NCI-H1092 treated with DMSO at 0.1 percent for 48 hours (cell line): ENCODE data around the gene OPRD1.
"Not testable (repeated sequence)": the region's sequence is repeated elsewhere in the genome, so short reads cannot be mapped to it uniquely, and the experiment has no call there.

Experiments used
- DNase-seq: peaks from one replicate; lab custom pipeline; 2025; lab: John Stamatoyannopoulos, UW

Gene OPRD1

DNA sequence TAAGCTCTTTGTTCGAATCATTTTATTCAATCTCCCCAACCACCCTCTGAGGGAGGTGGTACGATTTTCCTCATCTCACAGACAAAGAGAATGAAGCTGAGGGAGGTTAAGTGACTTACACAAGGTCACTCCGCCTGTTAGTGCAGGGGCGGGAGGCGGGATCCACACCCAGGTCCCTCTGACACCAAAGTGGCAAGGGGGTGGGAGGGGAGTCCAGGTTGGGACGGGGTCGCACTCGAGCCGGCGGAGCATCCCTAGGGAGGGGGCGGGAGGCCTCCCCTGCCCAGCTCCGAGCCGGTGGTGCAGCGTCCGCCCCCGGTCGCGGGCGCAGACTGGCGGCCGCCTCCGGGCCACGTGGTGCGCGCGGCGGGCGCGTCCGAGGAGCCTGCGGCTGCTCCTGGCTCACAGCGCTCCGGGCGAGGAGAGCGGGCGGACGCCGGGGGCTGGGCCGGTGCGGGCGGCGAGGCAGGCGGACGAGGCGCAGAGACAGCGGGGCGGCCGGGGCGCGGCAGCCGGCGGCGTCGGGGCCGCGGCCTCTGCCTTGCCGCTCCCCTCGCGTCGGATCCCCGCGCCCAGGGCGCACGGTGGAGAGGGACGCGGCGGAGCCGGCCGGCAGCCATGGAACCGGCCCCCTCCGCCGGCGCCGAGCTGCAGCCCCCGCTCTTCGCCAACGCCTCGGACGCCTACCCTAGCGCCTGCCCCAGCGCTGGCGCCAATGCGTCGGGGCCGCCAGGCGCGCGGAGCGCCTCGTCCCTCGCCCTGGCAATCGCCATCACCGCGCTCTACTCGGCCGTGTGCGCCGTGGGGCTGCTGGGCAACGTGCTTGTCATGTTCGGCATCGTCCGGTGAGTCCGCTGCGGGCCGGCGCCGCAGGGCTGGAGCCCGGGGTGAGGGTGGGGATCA is at the start of gene OPRD1:
Gene OPRD1, plus strand, starts transcription at position 405 of the 903 bp plus-strand sequence. Its CDS starts 214 bp downstream, at position 619.
- peak; percentile 61 for DNase-seq

DNA sequence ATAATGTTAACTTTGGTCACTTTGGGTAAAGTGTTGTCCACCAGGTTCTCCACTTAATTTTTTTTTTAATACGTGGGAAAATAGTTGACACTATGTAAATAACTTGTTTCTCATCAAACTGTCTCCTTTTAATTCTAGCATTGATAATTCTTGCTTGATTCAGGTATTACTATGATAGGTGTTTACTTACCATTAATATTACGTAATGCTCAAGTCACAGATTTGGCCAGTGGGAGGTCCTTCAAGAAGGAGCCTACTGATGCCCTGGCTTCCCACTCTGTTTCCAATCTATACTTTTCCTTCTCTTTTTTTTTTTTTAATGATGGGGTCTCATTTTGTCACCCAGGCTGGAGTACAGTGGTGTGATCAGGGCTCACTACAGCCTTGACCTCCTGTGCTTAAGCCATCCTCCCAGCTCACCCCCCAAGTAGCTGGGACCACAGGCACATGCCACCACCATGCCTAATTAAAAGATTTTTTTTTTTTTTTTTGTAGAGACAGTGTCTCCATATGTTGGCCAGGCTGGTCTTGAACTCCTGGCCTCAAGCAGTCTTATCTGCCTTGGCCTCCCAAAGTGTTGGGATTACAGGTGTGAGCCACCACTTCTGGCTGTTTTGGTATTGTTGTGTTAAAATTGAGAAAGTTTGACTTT is 45.3 kb upstream of the OPRD1 start:
- no peak for DNase-seq

DNA sequence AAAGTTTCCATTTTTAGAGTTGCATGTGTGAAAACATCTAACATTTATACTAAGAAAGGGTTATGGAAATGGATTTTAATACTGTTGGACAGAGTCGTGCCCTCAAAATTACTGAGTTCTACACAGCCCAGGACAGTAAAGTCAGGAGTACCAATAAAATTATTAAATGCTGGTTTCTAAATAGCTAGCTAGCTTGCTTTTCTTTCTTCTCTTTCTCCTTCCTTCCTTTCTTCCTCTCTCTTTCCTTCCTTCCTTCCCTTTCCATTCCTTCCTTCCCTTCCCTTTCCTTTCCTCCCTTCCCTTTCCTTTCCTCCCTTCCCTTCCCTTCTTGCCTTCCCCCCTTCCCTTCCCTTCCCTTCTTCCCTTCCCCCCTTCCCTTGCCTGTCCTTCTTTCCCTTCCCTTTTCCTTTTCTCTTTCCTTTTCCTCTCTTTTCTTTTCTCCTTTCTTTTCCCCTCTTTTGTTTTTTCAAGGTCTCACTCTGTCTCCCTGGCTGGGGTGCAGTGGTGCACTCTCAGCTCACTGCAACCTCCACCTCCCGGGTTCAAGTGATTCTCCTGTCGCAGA is 41.3 kb upstream of the OPRD1 start:
- DNase-seq: no peak

DNA sequence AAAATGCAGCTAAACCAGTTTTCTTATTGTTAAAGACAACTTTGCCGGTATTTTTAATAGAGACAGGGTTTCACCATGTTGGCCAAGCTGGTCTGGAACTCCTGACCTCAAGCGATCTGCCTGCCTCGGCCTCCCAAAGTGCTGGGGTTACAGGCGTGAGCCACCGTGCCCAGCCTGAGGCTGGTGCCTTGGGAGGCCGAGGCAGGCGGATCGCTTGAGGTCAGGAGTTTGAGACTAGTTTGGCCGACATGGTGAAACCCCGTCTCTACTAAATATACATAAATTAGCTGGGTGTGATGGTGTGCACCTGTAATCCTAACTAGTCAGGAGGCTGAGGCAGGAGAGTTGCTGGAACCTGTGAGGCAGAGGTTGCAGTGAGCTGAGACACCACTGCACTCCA is 40.0 kb upstream of the OPRD1 start:
- DNase-seq: not testable (repeated sequence)

DNA sequence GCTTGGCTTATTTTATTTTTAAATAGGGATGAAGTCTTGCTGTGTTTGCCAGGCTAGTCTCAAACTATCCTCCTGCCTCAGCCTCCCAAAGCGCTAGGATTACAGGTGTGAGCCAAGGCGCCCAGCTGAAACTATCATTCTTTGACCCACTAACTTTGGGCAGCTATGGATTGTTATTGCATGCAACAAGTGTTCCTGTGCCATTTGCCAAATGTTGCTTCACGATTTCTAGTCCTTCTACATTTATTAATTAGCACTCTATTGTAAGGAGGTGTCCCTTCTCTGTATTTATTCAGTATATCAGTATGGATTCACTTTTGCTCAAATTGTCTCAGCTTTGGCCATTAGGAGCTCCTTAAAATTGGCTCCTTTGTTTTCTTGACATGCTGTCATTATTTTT is 38.9 kb upstream of the OPRD1 start:
- DNase-seq: no peak

DNA sequence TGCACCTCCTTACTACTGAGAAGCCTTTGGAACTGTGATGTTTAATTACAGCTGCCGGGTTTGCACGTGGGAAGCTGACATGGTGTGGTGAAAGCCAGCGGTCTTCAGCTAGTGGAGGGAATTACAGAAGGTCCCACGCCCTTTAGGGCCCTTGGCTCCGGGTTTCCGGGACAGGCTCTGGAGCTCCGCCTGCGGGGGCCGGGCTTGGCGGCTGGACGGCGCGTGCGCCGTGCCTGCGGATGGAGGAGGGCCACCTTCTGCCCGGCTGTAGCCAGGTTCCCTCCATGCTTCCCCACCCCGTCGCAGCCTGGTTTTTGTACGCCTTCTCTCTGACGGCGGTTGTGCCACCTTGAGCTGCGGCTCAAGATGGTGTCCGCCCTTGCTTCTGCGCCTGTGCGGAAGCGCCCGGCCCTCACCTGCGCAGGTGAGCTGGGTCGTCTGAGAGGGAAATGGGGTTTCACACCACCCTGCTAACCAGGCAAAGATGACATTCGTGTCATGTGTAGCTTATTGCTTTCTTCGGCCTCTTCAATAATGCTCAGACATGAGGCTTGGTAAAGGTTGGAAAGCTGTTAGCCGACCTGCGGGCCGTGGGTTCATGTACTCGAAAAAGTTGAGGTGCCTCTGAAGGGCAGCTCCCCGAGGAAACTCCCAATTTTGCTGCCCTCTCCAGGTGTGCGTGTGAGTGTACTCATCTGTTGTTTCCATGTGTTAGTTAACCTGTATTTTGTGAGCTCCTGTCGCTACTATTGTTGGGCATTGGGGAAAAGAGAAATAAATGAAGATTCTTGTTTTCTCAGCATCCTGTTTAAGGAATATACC is 36.6 kb upstream of the OPRD1 start:
- no peak for DNase-seq

DNA sequence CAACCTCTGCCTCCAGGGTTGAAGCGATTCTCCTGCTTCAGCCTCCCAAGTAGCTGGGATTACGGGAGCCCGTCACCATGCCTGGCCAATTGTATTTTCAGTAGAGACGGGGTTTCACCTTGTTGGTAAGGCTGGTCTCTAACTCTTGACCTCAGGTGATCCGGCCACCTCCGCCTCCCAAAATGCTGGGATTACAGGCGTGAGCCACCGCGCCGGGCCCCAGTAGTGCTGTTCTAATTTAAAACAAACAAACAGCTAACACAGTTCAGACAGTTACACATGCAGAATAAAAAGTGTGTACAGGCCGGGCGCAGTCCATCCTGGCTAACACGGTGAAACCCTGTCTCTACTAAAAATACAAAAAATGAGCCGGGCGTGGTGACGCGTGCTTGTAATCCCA is 35.6 kb upstream of the OPRD1 start:
- no peak for DNase-seq

DNA sequence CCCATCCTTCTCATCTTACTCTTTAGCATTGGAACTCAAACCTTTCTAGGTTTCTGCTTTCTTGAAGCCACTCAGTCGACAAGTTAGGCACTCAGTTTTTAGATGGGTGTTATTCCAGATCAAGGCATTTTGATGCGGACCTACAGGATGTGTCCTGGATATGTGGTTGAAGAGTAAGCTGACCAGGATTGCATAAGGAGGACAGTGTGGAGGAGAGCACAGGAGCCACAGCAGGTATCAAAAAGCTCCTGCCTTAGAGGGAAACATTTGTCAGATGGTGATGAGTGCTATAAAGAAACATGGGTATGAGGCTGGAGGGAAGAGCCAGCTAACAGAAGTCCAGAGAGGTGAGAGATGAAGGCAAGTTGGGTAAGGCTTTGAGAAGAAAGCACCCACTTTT is 33.9 kb upstream of the OPRD1 start:
- DNase-seq: no peak

DNA sequence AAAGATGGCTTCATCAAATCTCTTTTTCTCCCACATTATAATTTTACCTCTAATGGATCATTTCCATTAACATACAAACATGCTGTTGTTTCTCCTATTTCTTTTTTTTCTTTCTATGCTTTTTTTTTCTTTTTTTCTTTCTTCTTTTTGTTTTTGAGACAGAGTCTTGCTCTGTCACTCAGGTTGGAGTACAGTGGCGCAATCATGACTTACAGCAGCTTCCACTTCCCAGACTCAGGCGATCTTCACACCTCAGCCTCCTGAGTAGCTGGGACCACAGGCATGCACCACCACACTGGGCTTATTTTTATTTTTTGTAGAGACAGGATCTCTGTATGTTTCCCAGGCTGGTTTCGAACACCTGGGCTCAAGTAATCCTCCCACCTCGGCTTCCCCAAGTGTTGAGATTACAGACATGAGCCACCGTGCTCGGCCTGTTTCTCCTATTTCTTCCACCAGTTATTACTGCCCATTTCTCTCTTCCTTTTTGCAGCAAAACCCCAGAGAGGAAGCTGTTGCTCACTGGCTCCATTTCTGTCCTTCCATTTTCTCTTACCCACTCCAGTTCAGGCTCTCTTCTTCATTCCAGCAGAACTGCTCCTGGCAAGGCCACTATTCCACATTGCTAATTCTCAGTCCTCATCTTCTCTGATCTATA is 32.1 kb upstream of the OPRD1 start:
- DNase-seq: no peak

DNA sequence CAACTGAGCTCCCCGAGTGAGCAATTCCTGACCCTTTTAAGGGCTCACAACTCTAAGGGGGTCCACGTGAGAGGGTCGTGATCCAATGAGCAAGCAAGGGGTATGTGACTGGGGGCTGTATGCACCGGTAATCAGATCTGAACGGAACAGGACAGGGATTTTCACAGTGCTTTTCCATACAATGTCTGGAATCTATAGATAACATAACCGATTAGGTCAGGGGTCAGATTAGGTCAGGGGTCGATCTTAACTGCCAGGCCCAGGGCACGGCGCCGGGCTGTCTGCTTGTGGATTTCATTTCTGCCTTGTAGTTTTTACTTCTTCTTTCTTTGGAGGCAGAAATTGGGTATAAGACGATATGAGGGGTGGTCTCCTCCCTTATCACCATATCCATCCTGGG is 30.7 kb upstream of the OPRD1 start:
- no peak for DNase-seq

DNA sequence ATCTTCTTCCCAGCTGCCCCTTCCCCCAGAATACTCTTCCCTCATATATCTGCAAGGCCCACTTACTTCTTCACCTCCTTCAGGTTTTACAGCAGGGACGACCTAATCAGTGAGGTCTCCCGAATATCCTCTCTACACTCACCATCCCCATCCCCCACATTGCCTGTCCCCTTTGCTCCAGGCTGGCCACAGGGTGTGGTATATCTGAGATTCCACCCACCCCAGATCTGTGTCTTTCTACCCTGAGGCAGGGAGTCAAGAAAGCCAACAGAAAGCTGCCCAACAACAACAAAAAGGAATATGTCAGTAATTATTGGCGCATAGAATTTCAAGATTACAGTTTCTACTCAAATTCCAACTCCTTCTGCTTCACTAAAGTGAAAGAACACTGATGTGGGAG is 30.0 kb upstream of the OPRD1 start:
- no peak for DNase-seq

DNA sequence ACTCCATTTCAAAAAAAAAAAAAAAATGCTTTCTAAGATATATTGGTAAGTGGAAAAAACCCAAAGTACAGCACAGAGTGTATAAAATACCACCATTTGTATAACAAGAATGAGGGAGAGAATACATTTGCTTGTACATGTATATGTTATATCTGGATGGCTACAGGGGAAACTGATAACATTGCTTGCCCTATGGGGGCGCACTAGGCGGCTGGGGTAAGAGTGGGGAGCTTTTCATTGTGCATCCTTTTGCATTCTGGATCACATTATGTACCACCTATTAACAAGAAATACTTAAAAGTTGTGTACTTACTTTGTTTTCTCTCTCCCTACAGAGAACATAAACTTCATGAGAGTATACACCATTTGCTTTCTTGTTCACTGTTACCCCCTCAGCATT is 28.6 kb upstream of the OPRD1 start:
- DNase-seq: no peak

DNA sequence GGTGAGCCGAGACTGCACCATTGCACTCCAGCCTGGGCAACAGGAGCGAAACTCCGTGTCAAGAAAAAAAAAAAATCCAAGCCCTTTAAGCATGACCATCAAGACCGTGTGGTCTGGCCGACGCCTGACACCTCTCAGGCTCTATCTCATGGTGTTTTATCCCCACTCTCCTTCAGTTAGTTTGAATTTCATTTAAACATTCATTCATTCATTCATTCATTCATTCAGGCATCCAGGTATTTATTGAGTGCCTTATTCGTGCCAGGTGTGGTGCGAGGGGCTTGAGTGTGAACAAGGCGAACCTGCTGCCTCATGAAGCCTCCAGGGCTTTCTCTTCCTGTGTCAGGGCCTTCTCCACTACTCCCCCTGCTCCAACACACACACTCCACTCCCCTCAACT is 22.6 kb upstream of the OPRD1 start:
- DNase-seq: no peak

DNA sequence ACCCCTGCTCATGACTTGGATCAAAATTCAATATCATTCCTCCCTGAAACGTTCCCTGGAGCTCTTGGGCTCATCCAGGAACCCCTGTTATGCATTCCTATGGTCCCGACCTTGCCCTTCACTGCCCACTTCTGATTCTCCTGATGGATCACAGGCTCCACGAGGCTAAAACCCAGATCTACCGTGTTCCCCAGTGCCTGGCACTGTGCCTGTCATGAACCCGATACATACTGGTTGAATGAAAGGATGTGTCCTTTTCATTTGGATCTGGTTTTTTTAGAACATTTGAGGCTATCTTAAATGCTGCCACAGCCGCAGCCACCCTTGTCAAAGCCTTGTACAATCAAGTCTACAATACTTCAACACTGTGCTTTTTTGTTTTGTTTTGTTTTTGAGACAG is 22.2 kb upstream of the OPRD1 start:
- no peak for DNase-seq

DNA sequence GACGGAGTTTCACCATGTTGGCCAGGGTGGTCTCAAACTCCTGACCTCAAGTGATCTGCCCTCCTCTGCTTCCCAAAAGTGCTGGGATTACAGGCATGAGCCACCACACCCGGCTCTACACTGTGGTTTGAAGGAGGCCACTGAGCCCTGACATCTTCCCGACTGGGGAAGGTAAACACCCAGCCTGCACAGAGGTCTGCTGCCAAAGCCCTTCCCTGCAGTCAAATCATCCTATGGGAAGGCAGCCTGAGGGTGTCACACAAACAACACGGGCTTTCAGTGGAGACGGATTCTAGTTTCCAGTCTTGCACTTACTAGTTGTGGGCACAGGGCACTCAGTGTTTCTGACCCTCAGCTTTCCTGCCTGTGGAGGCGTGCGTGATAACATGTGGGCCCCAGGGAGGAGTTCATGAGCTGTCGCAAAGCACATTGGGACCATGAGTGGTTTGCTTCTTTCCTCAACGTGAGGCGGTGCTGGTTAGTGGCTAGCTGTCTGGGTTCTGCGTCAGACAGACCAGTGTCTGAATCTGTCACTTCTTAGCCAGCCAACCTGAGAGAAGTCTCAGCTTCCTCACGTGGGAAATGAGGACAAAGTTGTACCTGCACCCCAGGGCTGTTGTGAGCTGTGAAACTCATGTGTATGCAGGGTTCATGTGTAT is 21.5 kb upstream of the OPRD1 start:
- no peak for DNase-seq

DNA sequence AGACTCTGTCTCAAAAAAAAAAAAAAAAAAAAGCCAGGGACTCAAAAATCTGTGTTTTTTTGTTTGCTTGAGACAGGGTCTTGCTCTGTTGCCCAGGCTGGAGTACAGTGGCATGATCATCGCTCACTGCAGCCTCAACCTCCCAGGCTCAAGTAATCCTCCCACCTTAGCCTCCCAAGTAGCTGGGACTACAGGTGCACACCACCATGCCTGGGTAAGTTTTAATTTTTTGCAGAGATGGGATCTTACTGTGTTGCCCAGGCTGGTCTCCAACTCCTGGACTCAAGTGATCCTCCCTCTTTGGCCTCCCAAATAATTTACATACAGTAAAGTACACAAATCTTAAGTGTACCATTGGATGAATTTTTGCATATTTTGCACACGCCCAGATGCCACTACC is 20.0 kb upstream of the OPRD1 start:
- not testable (repeated sequence) for DNase-seq

DNA sequence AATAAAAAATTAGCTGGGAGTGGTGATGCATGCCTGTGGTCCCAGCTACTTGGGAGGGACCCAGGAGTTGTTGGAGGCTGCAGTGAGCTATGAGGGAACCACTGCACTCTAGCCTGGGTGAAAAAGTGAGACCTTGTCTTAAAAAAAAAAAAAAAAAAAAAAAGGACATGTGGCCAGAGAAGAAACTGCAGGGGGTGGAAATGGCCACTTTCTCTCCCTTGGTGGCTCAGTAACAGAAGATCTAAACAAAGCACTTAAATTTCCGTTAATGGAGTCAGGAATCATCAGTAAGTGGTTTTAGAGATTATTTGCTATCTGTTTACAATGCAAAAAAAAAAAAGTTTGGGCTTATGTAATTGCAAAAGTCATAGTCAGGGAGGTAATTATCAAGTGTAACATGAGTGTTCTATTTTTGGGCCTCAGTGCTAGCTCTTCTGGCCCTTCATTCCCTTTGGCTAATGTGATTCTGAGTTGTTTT is 19.3 kb upstream of the OPRD1 start:
- DNase-seq: no peak

DNA sequence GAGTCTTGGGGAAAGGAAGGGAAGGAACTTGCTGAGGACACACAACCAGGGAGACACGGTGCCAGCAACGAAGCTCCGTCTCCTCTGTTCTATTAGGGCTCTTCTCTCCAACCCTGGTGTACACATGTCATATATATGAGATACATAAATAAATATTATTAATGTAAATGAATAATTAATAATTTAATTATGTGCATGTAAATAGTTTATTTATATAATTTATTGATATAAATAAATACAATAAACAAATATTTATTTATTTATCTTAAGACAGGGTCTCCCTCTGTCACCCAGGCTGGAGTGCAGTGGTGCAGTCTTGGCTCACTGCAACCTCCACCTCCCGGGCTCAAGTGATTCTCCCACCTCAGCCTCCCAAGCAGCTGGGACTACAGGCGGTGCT is 17.4 kb upstream of the OPRD1 start:
- not testable (repeated sequence) for DNase-seq

DNA sequence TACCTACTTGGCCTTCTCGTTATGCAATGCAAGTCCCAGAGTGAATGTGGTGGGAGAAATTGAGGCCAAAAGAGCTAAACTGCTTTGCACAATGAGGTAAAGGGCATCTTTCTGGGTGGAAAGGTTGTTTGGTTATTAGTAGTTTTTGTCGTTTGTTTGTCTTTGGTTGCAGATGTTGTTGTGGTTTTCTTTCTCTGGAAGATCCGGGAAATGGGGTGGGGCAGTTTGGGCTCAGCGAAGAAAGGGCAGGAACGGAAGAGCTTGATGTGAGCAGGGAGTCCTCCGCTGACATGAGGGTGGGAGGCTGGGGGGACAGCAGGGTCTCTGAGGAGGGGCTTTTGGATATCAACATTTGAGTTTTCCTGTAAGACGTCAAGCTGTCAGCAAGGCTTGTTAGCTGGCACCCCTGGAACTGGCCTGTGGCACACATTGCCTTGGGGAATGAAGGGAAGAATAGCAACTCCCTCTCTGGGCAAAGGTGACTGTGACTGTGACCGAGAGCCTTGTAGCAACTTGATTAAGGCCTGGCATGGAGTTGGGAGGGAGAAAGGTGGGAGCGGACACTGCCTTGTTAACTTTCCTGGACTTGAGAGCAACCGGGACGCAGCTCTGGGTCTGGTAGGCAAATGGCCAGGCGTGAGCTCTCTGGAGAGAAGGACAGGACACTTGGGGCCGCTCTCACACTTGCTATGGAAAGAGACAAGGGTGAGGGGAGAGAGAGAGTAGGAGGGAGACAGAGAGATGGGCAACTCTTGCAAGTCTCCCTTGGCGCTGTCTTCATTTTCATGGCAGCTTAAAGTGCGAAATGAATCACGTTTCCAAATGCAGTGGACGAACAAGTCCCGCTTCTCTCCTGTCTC is 15.4 kb upstream of the OPRD1 start:
- DNase-seq: no peak

DNA sequence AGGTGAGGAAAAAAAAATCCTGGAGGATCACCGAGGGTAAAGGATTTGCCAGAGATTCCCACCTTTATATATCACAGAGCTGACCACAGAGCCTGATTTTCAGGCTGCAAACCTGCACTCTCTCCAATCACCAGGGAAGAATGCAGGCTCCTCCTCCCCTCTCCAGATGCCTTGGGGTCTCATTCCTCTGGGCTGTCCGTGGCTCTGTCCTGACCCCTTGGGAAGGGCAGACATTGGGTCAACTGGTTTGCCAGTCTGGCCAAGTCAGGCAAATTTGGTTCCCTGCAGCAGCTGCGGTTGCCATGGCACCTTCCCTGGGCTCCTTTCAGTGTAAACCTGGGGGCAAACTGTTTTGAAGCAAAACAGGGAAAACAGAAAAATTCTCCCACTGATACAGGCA is 11.6 kb upstream of the OPRD1 start:
- no peak for DNase-seq
